RWPE1 (cell line): ENCODE measurements around the gene RPA1.

ENCODE experiments used
- CTCF ChIA-PET: fragments of 350-600 bp; sonication (Branson Sonifier 250); formaldehyde crosslinking; extraction: SDS; loops from one replicate; lab custom pipeline; 2021; lab: Yijun Ruan, JAX
- POLR2A ChIA-PET: fragments of 400-600 bp; formaldehyde crosslinking; extraction: SDS; loops from one replicate; lab custom pipeline; 2020; ENCODE audit warnings: antibody characterized with exemption; ENCODE audit not compliant: low non-redundant PET; lab: Yijun Ruan, JAX
- DNase-seq: peaks from one replicate; pipeline ENCODE4 v3.0.0; 2012; ENCODE audit warnings: low spot score
- H3K27ac ChIP-seq: fragments of 450-650 bp; 2 replicates; pipeline ENCODE4 v1.5.1; 2017
- TF ChIP-seq, protein P1 (sequence below): fragments of 450-650 bp; conservative IDR thresholded peaks from 2 replicates; pipeline ENCODE4 v1.5.1; 2017; ENCODE audit warnings: low read depth, mild to moderate bottlenecking

RPA1 gene

DNA sequence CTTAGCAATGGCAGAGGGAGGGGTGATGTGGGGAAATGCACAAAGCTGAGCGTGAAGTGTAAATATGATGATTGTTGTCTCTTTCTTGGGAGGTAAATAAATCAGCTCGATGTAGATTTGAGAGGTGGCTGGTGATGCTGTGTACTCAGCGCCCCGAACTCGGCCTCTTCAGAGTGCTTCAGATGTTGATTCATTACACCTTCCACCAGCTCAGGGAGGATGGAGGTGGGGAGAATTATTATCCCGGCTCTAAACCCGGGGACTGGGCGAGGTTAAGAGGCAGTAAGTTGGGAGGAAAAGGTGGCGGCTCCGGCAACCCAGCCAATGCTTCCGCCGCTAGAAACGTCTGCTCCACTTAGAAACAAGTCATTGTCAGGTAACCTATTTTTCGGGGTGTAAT is 86.5 kb downstream of the RPA1 start:
- TF ChIP-seq, protein P1, sequence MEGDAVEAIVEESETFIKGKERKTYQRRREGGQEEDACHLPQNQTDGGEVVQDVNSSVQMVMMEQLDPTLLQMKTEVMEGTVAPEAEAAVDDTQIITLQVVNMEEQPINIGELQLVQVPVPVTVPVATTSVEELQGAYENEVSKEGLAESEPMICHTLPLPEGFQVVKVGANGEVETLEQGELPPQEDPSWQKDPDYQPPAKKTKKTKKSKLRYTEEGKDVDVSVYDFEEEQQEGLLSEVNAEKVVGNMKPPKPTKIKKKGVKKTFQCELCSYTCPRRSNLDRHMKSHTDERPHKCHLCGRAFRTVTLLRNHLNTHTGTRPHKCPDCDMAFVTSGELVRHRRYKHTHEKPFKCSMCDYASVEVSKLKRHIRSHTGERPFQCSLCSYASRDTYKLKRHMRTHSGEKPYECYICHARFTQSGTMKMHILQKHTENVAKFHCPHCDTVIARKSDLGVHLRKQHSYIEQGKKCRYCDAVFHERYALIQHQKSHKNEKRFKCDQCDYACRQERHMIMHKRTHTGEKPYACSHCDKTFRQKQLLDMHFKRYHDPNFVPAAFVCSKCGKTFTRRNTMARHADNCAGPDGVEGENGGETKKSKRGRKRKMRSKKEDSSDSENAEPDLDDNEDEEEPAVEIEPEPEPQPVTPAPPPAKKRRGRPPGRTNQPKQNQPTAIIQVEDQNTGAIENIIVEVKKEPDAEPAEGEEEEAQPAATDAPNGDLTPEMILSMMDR: no peak
- CTCF ChIA-PET: interaction anchor here (0.6 to 0.7 kb wide), 2 partner anchors 27 to 295 kb away, joined by 3 read pairs; no protein-coding TSS in a partner anchor
- no peak overlapping the region for H3K27ac ChIP-seq
- POLR2A ChIA-PET: interaction anchor here (0.7 kb wide), 1 partner anchor 498 kb away, joined by 6 read pairs; no protein-coding TSS in a partner anchor
- DNase-seq: no peak

DNA sequence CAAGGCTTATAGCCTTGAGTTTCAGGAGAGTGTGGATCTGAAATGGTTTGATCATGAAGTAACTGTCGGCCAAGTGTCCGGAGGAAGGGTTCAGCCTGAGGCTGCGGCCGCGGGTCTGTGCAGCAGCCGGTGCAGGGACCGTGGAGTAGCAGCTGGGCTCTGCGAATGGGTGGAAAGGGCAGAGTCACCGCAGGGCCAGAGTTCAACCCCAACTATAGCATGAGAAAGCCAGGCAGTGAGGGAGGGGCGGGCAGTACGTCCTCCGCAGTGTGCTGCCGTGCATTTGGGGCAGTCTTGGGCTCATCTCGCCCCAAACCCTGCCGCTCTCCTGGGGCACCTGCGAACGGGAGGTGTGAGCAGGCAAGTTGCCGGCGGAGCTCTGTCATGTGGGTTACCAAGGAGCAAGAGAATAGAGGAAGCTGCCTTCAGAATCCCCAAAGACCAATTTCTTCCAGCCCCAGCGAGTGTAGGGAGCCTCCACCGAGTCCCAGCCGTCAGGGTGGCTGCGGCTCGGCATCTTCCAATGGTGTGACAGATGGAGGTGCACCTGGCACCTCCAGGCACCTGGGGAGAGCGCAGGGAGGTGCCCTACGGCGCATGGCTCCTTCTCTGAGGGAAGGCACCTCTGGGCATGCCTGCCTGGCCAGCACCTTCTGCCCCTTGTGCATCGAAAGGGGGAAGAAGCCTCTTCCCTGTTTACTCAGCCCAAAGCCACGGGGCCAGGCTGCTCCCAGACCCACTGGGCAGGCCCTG is 87.3 kb downstream of the RPA1 start:
- no peak for DNase-seq
- no peak overlapping the region for H3K27ac ChIP-seq
- TF ChIP-seq, protein P1: no peak
- POLR2A ChIA-PET: interaction anchor here (0.7 kb wide), 1 partner anchor 497 kb away, joined by 6 read pairs; no protein-coding TSS in a partner anchor
- CTCF ChIA-PET: interaction anchor here (0.6 to 0.7 kb wide), 2 partner anchors 28 to 61 kb away, joined by 3 to 6 read pairs; no protein-coding TSS in a partner anchor

DNA sequence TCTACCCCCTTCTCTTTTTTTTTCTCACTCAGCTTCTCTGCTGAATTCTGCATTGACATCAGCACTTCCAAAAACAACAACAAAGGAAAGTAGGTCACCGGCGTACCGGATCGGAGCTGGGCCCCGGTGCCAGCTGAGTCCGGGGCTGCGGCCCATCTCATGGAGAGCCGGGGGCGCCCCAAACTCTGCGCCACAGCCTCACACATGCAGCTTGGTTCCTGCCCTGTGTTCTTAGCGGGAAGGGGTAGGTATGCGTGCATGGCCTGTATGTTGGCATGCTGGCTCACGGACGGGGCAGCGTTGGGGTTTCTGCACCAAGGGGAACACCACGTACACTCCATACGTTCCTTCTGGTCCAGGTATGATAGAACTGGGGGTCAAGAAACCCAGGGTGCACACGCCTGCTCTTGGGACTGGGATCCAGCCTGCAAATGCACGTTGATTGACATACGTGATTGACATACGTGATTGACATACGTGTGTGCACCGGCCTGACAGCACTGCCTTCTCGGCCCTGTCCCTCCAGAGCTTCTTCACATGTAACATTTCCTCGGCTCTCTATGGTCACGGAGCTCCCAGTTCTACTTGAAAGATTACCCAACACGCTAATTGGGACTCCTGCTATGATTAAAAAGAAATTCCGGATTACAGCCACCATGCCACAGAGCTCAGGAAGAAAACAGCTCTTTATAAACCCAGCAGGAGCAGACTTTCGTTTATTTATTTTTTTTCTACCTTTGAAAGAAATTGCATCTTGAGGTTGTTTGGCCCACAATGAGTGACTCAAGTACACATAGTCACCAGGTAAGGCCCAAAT is 88.7 kb downstream of the RPA1 start:
- ChIA-PET CTCF (interaction anchor here (0.6 to 0.7 kb wide), 3 partner anchors 10 to 107 kb away, joined by 4 to 6 read pairs (median 4); no protein-coding TSS in a partner anchor), POLR2A (no interaction called here)
- H3K27ac ChIP-seq: no peak overlapping the region
- TF ChIP-seq, protein P1: no peak
- no peak for DNase-seq

DNA sequence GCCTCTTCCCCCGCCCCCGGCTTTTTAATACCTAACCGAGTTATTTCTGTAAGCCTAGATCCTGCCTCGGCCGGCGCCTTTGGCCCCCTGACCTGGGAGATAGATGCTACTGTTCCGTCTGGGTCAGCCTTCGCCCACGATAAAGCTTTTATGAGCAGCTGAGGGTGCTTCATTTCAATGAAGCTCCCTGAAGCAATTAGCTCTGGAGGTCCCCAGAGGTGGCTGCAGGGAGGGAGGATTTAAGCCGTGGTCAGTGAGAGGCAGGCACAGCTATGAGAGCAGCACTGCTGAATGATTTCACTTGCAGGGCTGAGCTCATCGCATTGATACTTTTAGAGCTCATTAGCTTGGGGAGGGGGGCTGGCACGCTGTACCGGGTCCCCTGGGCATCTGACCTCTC is 89.4 kb downstream of the RPA1 start:
- CTCF ChIA-PET: interaction anchor here (0.6 to 0.7 kb wide), 2 partner anchors 9 to 107 kb away, joined by 4 read pairs; no protein-coding TSS in a partner anchor

DNA sequence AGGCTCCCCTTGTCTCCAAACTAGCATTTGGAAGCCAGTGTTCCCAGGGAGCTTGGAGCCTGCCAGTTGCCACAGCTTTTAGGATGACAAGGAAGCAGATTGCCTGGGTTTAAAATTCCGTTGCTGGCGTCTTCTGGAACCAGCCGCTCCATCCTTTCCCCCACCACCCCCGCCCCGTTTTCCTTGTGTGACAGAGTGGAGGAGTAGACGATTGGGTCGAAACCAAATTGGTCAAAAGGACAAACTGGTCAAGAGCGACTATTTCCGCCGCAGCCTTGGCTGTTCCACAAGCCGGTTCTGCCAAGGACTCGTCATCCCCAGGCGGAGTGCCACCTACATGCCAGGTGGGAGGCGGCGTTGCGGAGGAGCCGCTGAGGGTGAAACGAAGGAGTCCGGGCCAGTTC is 91.1 kb downstream of the RPA1 start:
- POLR2A ChIA-PET: no interaction called here
- CTCF ChIA-PET: no interaction called here
- H3K27ac ChIP-seq: no peak overlapping the region
- no peak for DNase-seq
- TF ChIP-seq, protein P1: no peak

More for the DNA sequence above, 89.4 kb downstream of the RPA1 start:
- POLR2A ChIA-PET: no interaction called here
- TF ChIP-seq, protein P1: no peak
- no peak for DNase-seq
- H3K27ac ChIP-seq: no peak overlapping the region

DNA sequence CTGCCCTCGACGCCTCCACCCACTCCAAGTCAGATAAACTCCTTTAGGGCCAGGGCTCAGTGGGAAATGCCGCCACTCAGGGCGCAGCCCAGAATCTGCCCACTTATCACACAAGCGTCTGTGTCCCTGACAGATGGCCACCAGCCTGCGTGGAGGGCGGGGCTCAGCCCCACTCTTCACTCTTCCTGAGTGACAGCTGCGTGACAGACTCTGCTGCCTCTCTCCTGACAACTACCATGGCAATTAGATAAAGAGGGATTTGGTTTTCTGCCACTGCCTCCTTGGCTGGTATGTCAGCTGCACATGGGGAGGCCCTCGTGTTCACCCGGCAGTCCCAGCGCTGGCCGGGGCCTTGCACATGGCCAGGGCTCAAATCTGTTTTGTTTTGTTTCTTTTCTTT is 99.2 kb downstream of the RPA1 start:
- ChIA-PET CTCF (no interaction called here), POLR2A (no interaction called here)
- TF ChIP-seq, protein P1: no peak
- H3K27ac ChIP-seq: no peak overlapping the region
- DNase-seq: no peak
